Dendritic cell treated with granulocyte-macrophage colony-stimulating factor and Interleukin-4, amounts not matched to agents 40 ng/mL and 50 ng/mL, for 4 days (primary cell): Measurements from ENCODE around the gene EPHA5.

Source experiments
- H3K27ac Mint-ChIP-seq: one replicate; pipeline ENCODE4 v1.8.0; 2022; ENCODE audit warnings: mild to moderate bottlenecking, mixed read lengths
- H3K27me3 Mint-ChIP-seq: one replicate; pipeline ENCODE4 v1.8.0; 2022; ENCODE audit warnings: mild to moderate bottlenecking, mixed read lengths
- H3K36me3 Mint-ChIP-seq: one replicate; pipeline ENCODE4 v1.8.0; 2022; ENCODE audit warnings: low read depth, mixed read lengths
- H3K4me1 Mint-ChIP-seq: one replicate; pipeline ENCODE4 v1.8.0; 2022; ENCODE audit warnings: low read depth, mixed read lengths
- H3K4me3 Mint-ChIP-seq: one replicate; pipeline ENCODE4 v1.8.0; 2022; ENCODE audit warnings: mild to moderate bottlenecking, moderate library complexity, mixed read lengths
- H3K9me3 Mint-ChIP-seq: one replicate; pipeline ENCODE4 v1.8.0; 2022; ENCODE audit warnings: mixed read lengths
- intact Hi-C: fragments of 100-400 bp; cut with micrococcal nuclease; formaldehyde crosslinking; loops from one replicate; pipeline ENCODE4 v1.15.0; 2022

The EPHA5 gene

DNA sequence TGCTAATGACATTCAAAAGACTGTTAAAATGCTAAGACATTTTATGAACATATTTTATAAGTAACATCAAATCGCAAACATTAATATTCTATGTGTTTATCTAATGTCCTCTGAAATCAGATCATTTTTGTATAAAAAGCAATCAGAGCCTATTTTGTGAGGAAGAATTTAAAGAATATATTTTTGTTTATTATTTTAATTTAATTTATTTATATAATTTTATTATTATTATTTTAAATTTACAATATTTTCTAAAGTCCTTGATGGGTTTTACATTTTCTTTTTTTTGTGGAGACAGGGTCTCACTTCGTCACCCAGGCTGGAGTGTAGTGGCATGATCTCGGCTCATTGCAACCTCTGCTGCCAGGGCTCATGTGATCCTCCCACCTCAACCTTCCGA is 262.8 kb downstream of the EPHA5 start:
- Mint-ChIP-seq H3K9me3 (no peaks in the 10 kb centered on the region), H3K27me3 (no peaks in the 10 kb centered on the region), H3K27ac (no peak overlapping the region), H3K4me1 (no peaks in the 10 kb centered on the region), H3K36me3 (no peaks in the 10 kb centered on the region), H3K4me3 (no peak overlapping the region)
- intact Hi-C loops, result no loop called here

- Mint-ChIP-seq H3K27ac (no peak overlapping the region), H3K4me1 (no peaks in the 10 kb centered on the region), H3K27me3 (no peaks in the 10 kb centered on the region), H3K4me3 (no peak overlapping the region), H3K36me3 (no peaks in the 10 kb centered on the region), H3K9me3 (peaks cover 25% of the 10 kb centered on the region)
- intact Hi-C loops, result no loop called here
These were observed 269.2 kb downstream of the EPHA5 start for GRCh38 chr4:65401083-65401482.

DNA sequence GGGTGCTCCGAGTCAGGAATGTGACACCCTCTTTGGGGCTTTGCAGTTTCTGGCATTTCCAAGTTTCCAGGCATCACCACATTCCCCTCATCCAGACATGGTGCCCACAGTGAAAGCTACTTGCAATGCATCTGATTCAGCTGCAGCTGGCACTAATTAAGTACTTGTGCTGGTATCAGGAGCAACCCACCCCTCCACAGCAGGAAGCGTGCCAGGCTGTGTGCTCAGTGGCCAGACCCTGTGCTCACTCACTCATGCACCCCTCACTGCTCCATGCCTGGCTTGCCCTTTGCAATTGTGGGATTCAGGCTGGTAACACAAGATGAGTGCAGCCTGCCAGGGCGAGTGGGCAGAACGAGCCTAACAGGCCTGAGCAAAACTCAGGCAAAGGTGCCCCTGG is 271.2 kb downstream of the EPHA5 start:
- Mint-ChIP-seq H3K4me1 (no peaks in the 10 kb centered on the region), H3K27ac (no peak overlapping the region), H3K9me3 (peaks cover 32% of the 10 kb centered on the region), H3K36me3 (no peaks in the 10 kb centered on the region), H3K4me3 (no peak overlapping the region), H3K27me3 (no peaks in the 10 kb centered on the region)
- intact Hi-C loops, result no loop called here

DNA sequence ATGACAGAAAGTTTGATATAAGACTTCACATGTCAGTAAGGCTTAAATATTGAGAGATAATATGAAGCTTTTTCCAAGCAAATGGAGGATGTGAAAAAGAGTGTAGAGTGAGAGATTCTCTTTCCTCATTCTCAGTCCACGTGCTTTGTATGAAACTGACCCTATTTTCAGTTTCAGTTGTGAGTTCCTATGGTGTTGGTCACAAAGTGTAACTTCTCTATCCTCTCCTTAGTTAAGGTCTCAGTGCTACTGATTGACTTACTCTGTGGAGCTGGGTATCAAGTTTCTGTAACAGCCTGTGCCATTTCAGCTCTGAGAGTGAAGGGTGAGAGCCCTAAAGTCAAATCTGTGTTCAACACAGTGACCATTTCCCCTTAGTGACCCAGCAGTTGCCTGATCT is 277.2 kb downstream of the EPHA5 start:
- Mint-ChIP-seq H3K9me3 (peaks cover 38% of the 10 kb centered on the region), H3K4me3 (no peak overlapping the region), H3K4me1 (no peaks in the 10 kb centered on the region), H3K27ac (no peak overlapping the region), H3K27me3 (no peaks in the 10 kb centered on the region), H3K36me3 (no peaks in the 10 kb centered on the region)
- intact Hi-C loops, result no loop called here

DNA sequence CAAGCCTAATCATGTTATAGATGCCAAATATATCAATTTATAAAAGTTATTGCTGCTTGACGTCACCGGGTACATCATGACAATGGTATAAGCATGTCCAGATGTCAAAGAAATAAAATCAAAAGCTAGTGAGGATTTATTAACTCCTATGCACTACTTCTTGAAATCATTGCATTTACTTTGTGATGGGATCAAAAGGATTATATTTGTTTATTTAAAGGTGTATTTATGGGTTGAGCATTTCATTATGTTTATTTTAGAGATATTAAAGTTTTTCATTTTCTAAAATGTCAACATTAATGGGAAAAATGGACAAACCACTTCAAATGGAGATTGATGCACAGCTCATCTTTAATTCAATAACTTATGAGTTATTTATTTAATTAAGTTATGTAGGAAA is 277.8 kb downstream of the EPHA5 start:
- Mint-ChIP-seq H3K9me3 (peaks cover 34% of the 10 kb centered on the region), H3K27me3 (no peaks in the 10 kb centered on the region), H3K4me3 (no peak overlapping the region), H3K36me3 (no peaks in the 10 kb centered on the region), H3K27ac (no peak overlapping the region), H3K4me1 (no peaks in the 10 kb centered on the region)
- intact Hi-C loops, result no loop called here

DNA sequence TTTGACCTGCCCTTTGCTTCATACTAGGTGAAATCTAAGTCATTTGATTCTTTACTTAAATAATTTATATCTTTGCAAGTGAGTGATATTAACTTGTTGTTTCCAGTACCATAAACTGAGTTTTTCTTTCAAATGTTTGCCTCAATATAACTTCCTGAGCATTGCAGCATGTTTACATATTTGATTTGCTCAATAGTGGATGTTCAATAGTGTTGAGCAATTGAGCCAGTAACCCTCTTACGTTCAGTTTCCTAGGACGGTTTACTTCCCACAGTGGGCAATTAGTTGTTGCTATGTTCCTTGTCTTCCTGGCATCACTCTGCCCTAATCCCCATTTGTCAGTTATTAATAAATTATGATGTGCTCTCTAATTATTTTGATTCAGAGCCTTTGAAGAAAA is 278.5 kb downstream of the EPHA5 start:
- H3K9me3 Mint-ChIP-seq, result peaks cover 27% of the 10 kb centered on the region
- H3K27ac Mint-ChIP-seq, result no peak overlapping the region

DNA sequence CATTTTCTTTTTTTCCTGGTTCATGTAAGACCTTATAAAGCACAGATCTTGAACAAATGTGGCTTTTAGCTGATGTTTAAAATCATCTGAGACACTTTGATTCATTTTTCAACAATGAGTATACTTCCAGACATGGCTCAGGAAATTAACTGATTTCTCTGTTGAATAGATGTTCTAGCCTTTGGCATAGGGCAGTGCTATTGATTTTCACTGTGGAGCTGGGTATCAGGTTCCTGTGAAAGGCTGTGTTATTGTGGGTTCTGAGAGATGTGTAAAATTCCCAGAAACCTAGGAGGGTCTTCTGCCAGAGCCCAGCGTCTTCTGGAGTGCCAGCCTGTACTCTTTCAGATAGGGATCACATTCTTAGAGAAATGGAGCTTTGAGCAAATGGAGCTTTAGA is 278.9 kb downstream of the EPHA5 start:
- Mint-ChIP-seq H3K27ac (no peak overlapping the region), H3K27me3 (no peaks in the 10 kb centered on the region), H3K4me1 (no peaks in the 10 kb centered on the region), H3K9me3 (peaks cover 23% of the 10 kb centered on the region), H3K4me3 (no peak overlapping the region), H3K36me3 (no peaks in the 10 kb centered on the region)
- intact Hi-C loops, result no loop called here

More for the DNA sequence above, 278.5 kb downstream of the EPHA5 start:
- Mint-ChIP-seq H3K27me3 (no peaks in the 10 kb centered on the region), H3K4me1 (no peaks in the 10 kb centered on the region), H3K4me3 (no peak overlapping the region), H3K36me3 (no peaks in the 10 kb centered on the region)
- intact Hi-C loops, result no loop called here

DNA sequence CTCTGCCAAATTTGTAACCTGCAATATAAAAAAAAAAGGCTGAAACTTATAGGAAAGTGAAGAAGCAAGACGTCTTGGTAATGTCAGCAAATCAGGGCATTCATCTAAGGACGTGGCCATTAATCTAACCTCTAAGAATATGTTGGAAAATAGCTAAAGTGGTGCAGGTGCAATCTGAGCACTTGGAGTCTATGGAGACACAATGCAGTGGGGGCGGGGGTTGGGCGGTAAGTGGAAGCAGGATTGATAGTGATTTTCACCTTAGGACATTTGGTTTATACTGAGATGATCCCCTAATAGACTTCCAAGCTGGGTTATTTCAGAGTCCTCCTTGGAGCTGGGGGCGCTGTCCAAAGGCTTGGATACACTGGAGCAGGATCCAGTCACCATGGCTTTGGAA is 283.4 kb downstream of the EPHA5 start:
- Mint-ChIP-seq H3K36me3 (no peaks in the 10 kb centered on the region), H3K4me3 (no peak overlapping the region), H3K27ac (no peak overlapping the region), H3K4me1 (no peaks in the 10 kb centered on the region), H3K9me3 (peaks cover 13% of the 10 kb centered on the region), H3K27me3 (no peaks in the 10 kb centered on the region)
- intact Hi-C loops, result no loop called here

GRCh38 chr4:65383589-65384305 is 286.5 kb downstream of the EPHA5 start:
- no peaks in the 10 kb centered on the region for H3K27me3 Mint-ChIP-seq
- intact Hi-C loops, result no loop called here
- no peak overlapping the region for H3K27ac Mint-ChIP-seq
- no peaks in the 10 kb centered on the region for H3K4me1 Mint-ChIP-seq
- H3K9me3 Mint-ChIP-seq, result no peaks in the 10 kb centered on the region
- no peaks in the 10 kb centered on the region for H3K36me3 Mint-ChIP-seq
- no peak overlapping the region for H3K4me3 Mint-ChIP-seq

DNA sequence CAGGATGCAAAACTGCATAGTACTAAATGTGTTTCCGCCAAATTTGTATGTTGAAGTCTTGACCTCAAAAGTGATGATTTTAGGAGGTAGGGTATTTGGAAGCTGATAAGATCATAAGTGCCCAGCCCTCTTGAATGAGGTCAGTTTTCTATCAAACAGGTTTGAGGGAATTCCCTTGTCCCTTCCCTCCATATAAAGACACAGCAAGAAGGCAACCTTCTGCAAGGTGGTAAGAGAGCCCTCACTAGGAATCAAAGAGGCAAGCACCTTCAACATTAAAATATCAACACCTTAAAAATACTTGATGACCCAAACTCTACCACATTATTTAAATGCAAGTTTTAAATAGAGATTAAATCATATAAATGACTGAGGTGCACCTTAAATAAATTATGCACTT is 288.6 kb downstream of the EPHA5 start:
- H3K36me3 Mint-ChIP-seq, result no peaks in the 10 kb centered on the region
- H3K27ac Mint-ChIP-seq, result no peak overlapping the region
- no peaks in the 10 kb centered on the region for H3K9me3 Mint-ChIP-seq
- no peaks in the 10 kb centered on the region for H3K27me3 Mint-ChIP-seq
- H3K4me3 Mint-ChIP-seq, result no peak overlapping the region
- intact Hi-C loops, result no loop called here
- no peaks in the 10 kb centered on the region for H3K4me1 Mint-ChIP-seq

DNA sequence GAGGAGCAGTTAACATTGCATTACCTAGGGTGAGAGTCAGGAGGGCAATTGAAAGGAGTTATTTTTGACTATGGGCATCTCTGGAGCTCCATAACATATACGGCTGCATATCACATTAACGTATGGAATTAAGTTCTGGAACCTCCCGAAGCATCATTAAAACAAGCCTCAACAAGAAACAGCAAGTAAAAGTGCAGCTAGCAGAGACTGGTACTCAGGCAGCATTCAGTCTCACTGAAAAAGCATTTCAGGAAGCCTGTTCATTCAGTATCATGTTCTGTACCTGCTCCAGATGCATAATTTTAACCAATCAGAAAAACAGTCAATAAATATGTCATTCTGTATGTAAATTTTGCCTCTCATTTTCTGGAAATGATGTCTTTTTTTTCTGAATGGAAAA is 299.6 kb downstream of the EPHA5 start:
- Mint-ChIP-seq H3K27me3 (no peaks in the 10 kb centered on the region), H3K4me3 (no peak overlapping the region), H3K36me3 (no peaks in the 10 kb centered on the region), H3K9me3 (no peaks in the 10 kb centered on the region), H3K27ac (no peak overlapping the region), H3K4me1 (no peaks in the 10 kb centered on the region)
- intact Hi-C loops, result no loop called here

- Mint-ChIP-seq H3K4me3 (no peak overlapping the region), H3K4me1 (no peaks in the 10 kb centered on the region), H3K27ac (no peak overlapping the region), H3K27me3 (no peaks in the 10 kb centered on the region), H3K36me3 (no peaks in the 10 kb centered on the region), H3K9me3 (no peaks in the 10 kb centered on the region)
- intact Hi-C loops, result no loop called here
These were observed 303.0 kb downstream of the EPHA5 start for GRCh38 chr4:65367306-65367705.

DNA sequence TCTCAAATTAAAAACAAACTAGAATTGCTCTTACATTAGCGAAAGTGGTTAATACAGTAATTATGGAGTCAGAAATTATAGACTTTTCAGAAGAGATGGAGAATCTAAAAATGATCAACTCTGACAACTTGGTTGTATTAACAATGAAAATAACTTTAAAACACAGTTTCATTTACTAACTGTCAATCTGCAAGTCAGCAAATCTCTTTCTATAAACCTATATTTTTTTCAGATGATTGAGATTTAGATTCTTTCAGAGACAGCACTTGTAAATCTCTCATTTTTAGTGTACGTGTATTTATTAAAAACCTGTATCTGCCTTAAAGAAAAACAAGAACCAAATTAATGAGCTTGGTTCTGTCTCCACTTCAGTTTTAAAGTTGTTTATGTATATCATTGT is 311.4 kb downstream of the EPHA5 start:
- Mint-ChIP-seq H3K27me3 (no peaks in the 10 kb centered on the region), H3K9me3 (no peaks in the 10 kb centered on the region), H3K36me3 (no peaks in the 10 kb centered on the region), H3K4me1 (no peaks in the 10 kb centered on the region), H3K4me3 (no peak overlapping the region), H3K27ac (no peak overlapping the region)
- intact Hi-C loops, result no loop called here

GRCh38 chr4:65353098-65353497 is 317.2 kb downstream of the EPHA5 start:
- intact Hi-C loops, result no loop called here
- Mint-ChIP-seq H3K4me3 (no peak overlapping the region), H3K36me3 (no peaks in the 10 kb centered on the region), H3K27me3 (no peaks in the 10 kb centered on the region), H3K4me1 (no peaks in the 10 kb centered on the region), H3K9me3 (no peaks in the 10 kb centered on the region), H3K27ac (no peak overlapping the region)

DNA sequence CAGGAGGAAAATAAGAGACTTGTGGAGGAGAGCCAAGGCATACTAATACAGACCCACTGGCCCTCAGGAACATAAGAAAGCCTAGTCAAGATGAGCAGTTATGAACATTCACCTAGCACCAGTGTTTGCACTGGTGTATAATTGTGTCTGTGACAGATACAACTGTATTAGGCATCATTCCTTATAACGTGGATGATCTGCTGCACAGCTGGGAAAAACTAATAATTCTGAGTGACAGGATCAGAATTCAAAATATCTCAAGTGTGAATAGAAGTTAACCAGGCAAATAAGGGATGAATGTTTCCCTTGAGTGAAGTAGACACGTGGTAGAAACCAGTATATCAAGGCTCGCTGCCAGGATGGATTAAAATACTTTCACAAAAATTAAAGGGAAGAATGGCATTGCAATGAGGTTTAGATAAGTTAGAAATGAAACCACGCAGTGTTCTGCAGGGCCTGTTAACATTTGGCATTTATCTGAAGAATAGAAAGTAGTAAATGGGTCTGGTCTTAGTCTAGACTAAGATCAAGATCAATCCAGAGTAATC is 325.9 kb downstream of the EPHA5 start:
- intact Hi-C loops, result no loop called here
- Mint-ChIP-seq H3K9me3 (no peaks in the 10 kb centered on the region), H3K4me1 (no peaks in the 10 kb centered on the region), H3K27ac (no peak overlapping the region), H3K36me3 (no peaks in the 10 kb centered on the region), H3K27me3 (no peaks in the 10 kb centered on the region), H3K4me3 (no peak overlapping the region)
